Gastroesophageal sphincter (tissue), 4 donors: ENCODE data around the gene CRTAP. TPM values are rescaled to one million over a fixed set of nuclear protein-coding genes. Genes with fewer than 3 reads are reported as not detected.
"Not testable (repeated sequence)": the region's sequence is repeated elsewhere in the genome, so short reads cannot be mapped to it uniquely, and the experiment has no call there.

Experiments used
- ATAC-seq: fragments of 150-250 bp; one replicate; pipeline ENCODE4 v1.9.1; 2016; ENCODE audit warnings: mild to moderate bottlenecking, moderate library complexity
- H3K27ac ChIP-seq, 4 donors: fragments of 200-600 bp; sonication (generic) in 3 of 4; 1 replicate in 3 of 4; 2 replicates in 1 of 4; pipeline ENCODE4 v1.5.1; 2016 to 2019
- H3K27me3 ChIP-seq: fragments of 200-600 bp; sonication (generic); one replicate; pipeline ENCODE4 v1.5.1; 2019
- H3K36me3 ChIP-seq, 2 donors: fragments of 200-600 bp; sonication (generic); one replicate each; pipeline ENCODE4 v1.5.1; 2019; ENCODE audit warnings: control low read depth in 1 of 2
- H3K4me1 ChIP-seq, 3 donors: fragments of 200-600 bp; sonication (generic); 1 replicate in 2 of 3; 2 replicates in 1 of 3; pipeline ENCODE4 v1.5.1; 2016 to 2019; ENCODE audit warnings: control low read depth in 2 of 3
- H3K4me3 ChIP-seq, 2 donors: fragments of 200-600 bp; sonication (generic); one replicate each; pipeline ENCODE4 v1.5.1; 2019; ENCODE audit warnings: mild to moderate bottlenecking in 1 of 2, moderate library complexity in 1 of 2
- H3K9me3 ChIP-seq, 3 donors: fragments of 200-600 bp; sonication (generic); one replicate each; pipeline ENCODE4 v1.5.1; 2017 to 2019; ENCODE audit warnings: control low read depth in 2 of 3
- CTCF ChIP-seq, 4 experiments: fragments of 200-600 bp in 2 of 4; fragments of 450-650 bp in 2 of 4; sonication (generic) in 1 of 4; IDR thresholded peaks; one replicate each; pipeline ENCODE4 v1.5.1; 2017 to 2019; ENCODE audit warnings: antibody characterized with exemption in 4 of 4, mild to moderate bottlenecking in 2 of 4, moderate library complexity in 2 of 4
- EP300 ChIP-seq: sonication (generic); formaldehyde crosslinking; IDR thresholded peaks from one replicate; pipeline ENCODE4 v1.6.1; 2017; ENCODE audit warnings: antibody characterized with exemption, mild to moderate bottlenecking
- POLR2A ChIP-seq, 2 donors: fragments of 450-650 bp; IDR thresholded peaks; one replicate each; pipeline ENCODE4 v1.6.1; 2017; ENCODE audit warnings: antibody characterized with exemption in 2 of 2, mild to moderate bottlenecking in 2 of 2, moderate library complexity in 1 of 2
- POLR2AphosphoS5 ChIP-seq: sonication (generic); formaldehyde crosslinking; IDR thresholded peaks from one replicate; pipeline ENCODE4 v1.6.1; 2017; ENCODE audit warnings: antibody characterized with exemption
- WGBS, 2 donors: methylation state at CpG; one replicate each; pipeline ENCODE4 v1.1.5; 2018; ENCODE audit warnings: low coverage in 1 of 2; 5-methylcytosine and 5-hydroxymethylcytosine counted together
- total RNA-seq, 4 donors: library from RNA; depleted of rRNA; stranded (reverse); fragments of >200 nt; gene quantifications; one replicate each; pipeline ENCODE4 v1.1.0, GENCODE V29; 2016

The CRTAP gene
- total RNA-seq, 4 donors from 2014 or later, result 189 to 358 (median 292) TPM

- no peak overlapping the region for H3K27ac ChIP-seq
- H3K36me3 ChIP-seq, result no peaks in the 10 kb centered on the region
- TF ChIP-seq POLR2A (IDR thresholded peaks at IDR 0.05), result no peak
- no peaks in the 10 kb centered on the region for H3K27me3 ChIP-seq
- no peak overlapping the region for H3K4me3 ChIP-seq
- no peak for ATAC-seq
- 70 to 73% methylated on average over 3 of the region's 3 CpGs for WGBS, 2 donors
- H3K9me3 ChIP-seq, result no peaks in the 10 kb centered on the region
- no peaks in the 10 kb centered on the region for H3K4me1 ChIP-seq
These were observed 9.0 kb upstream of the CRTAP start for GRCh38 chr3:33104803-33105202.

- H3K27ac ChIP-seq, result no peak overlapping the region
- H3K9me3 ChIP-seq, result no peaks in the 10 kb centered on the region
- ATAC-seq, result no peak
- H3K36me3 ChIP-seq, result no peaks in the 10 kb centered on the region
- no peak overlapping the region for H3K4me3 ChIP-seq
- 39 to 41% methylated on average over 2 to 3 of the region's 3 CpGs for WGBS, 2 donors
- TF ChIP-seq EP300 (no peak), POLR2AphosphoS5 (no peak), POLR2A (IDR thresholded peaks at IDR 0.05) (no peak), CTCF (IDR thresholded peaks at IDR 0.05) (no peak)
- H3K27me3 ChIP-seq, result no peaks in the 10 kb centered on the region
- H3K4me1 ChIP-seq, result no peaks in the 10 kb centered on the region
These were observed 8.4 kb upstream of the CRTAP start for GRCh38 chr3:33105341-33105948.

- WGBS, 2 donors, result 84 to 89% methylated on average over 1 to 2 of the region's 2 CpGs
- not testable (repeated sequence) for ATAC-seq, H3K9me3 ChIP-seq, H3K27me3 ChIP-seq, H3K4me1 ChIP-seq, H3K27ac ChIP-seq, H3K4me3 ChIP-seq, H3K36me3 ChIP-seq
These were observed 7.0 kb upstream of the CRTAP start for GRCh38 chr3:33106854-33107253.

- WGBS, 2 donors, result 89 to 96% methylated on average over 5 to 8 of the region's 8 CpGs
- Histone ChIP-seq H3K4me1 (peaks cover 0 to 27% (median 0%) of the 10 kb centered on the region in 3 donors), H3K4me3 (no peak overlapping the region), H3K9me3 (no peaks in the 10 kb centered on the region), H3K27ac (no peak overlapping the region), H3K36me3 (no peaks in the 10 kb centered on the region), H3K27me3 (no peaks in the 10 kb centered on the region)
- ATAC-seq, result no peak
- TF ChIP-seq EP300, result no peak
- no peak for TF ChIP-seq POLR2AphosphoS5
- no peak for TF ChIP-seq POLR2A (IDR thresholded peaks at IDR 0.05)
- no peak for TF ChIP-seq CTCF (IDR thresholded peaks at IDR 0.05)
These were observed 2.2 kb upstream of the CRTAP start for GRCh38 chr3:33111581-33111980.

- ATAC-seq, result no peak
- Histone ChIP-seq H3K36me3 (peaks cover 0 to 10% of the 10 kb centered on the region in 2 donors), H3K4me3 (peak overlapping the region; percentile 64 to 66), H3K27ac (peak overlapping the region; percentile 92 to 97 (median 92)), H3K27me3 (no peaks in the 10 kb centered on the region), H3K4me1 (peaks cover 0 to 57% (median 0%) of the 10 kb centered on the region in 3 donors), H3K9me3 (no peaks in the 10 kb centered on the region)
- 36 to 45% methylated on average over 5 to 13 of the region's 14 CpGs for WGBS, 2 donors
- TF ChIP-seq POLR2A (IDR thresholded peaks at IDR 0.05) (no peak), EP300 (no peak), CTCF (IDR thresholded peaks at IDR 0.05) (no peak), POLR2AphosphoS5 (no peak)
These were observed 809 bp downstream of the CRTAP start for GRCh38 chr3:33114622-33115023.

- Histone ChIP-seq H3K4me1 (peaks cover 0 to 62% (median 0%) of the 10 kb centered on the region in 3 donors), H3K4me3 (peak overlapping the region; percentile 64 to 66), H3K27ac (peak overlapping the region; percentile 92 to 97 (median 92)), H3K9me3 (no peaks in the 10 kb centered on the region), H3K36me3 (peaks cover 0 to 12% of the 10 kb centered on the region in 2 donors), H3K27me3 (no peaks in the 10 kb centered on the region)
- TF ChIP-seq POLR2A (IDR thresholded peaks at IDR 0.05) (no peak), POLR2AphosphoS5 (peak; percentile 82)
- 11 to 58% methylated on average over 4 to 9 of the region's 13 CpGs for WGBS, 2 donors
- peak; percentile 86 for ATAC-seq
These were observed 1.4 kb downstream of the CRTAP start for GRCh38 chr3:33115024-33115768.
